ENCODE data around the gene CCDC40.

DNA sequence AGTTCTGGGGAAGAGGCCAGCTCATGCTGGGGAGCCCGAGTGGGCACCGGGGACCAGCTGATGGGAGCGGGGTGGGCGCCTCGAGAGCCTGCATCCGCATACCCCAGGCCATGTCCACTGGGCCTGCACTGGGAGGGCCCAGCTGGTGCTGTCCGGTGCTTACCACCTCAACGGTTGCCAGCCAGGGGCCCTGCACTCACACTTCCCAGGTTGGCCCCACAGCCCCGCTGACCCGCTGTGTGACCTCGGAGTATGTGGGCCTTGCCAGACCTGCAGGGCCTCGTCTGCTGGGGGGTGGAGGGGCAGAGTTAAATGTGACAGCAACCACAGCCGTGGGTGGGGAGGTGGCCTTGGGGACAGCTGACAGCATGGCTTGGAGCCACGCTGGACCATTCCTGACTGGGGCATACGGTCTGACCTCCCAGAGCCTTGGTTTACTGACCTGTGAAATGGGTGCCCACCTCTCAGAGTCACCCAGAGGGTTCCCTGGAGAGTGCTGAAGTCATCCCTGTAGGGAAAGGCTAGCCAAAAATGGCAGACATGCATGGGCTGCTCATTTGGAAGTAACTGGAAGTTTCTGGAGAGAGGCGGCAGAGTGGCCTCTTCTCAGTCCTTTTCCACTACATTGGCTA, 59.5 kb downstream of the CCDC40 start:
- TF ChIP-seq, protein P1, sequence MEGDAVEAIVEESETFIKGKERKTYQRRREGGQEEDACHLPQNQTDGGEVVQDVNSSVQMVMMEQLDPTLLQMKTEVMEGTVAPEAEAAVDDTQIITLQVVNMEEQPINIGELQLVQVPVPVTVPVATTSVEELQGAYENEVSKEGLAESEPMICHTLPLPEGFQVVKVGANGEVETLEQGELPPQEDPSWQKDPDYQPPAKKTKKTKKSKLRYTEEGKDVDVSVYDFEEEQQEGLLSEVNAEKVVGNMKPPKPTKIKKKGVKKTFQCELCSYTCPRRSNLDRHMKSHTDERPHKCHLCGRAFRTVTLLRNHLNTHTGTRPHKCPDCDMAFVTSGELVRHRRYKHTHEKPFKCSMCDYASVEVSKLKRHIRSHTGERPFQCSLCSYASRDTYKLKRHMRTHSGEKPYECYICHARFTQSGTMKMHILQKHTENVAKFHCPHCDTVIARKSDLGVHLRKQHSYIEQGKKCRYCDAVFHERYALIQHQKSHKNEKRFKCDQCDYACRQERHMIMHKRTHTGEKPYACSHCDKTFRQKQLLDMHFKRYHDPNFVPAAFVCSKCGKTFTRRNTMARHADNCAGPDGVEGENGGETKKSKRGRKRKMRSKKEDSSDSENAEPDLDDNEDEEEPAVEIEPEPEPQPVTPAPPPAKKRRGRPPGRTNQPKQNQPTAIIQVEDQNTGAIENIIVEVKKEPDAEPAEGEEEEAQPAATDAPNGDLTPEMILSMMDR (IDR thresholded peaks at IDR 0.05), result no peak
- no peak for TF ChIP-seq POLR2AphosphoS5 (IDR thresholded peaks at IDR 0.05)
- no peak for TF ChIP-seq EP300 (IDR thresholded peaks at IDR 0.05)
